Endothelial cell of umbilical vein (primary cell): ENCODE measurements around the gene SERPINA3. TPM values are rescaled to one million over a fixed set of nuclear protein-coding genes. Genes with fewer than 3 reads are reported as not detected.

Experiments used
- BruUV-seq: library from RNA; stranded (reverse); fragments of 400-500 nt; replicated peaks from 2 replicates; lab custom pipeline; 2021; lab: Mats Ljungman, UMichigan
- CTCF ChIA-PET: fragments of 300-600, 350-600 bp; sonication (Branson Sonifier 250); formaldehyde crosslinking; loops from one replicate; lab custom pipeline; 2021; ENCODE audit warnings: antibody characterized with exemption, inconsistent platforms; lab: Charles Lee
- POLR2A ChIA-PET: fragments of 300-600, 350-600 bp; sonication (Branson Sonifier 250); formaldehyde crosslinking; loops from one replicate; lab custom pipeline; 2021; ENCODE audit warnings: antibody characterized with exemption, inconsistent platforms; lab: Charles Lee
- DNase-seq: peaks from one replicate; pipeline ENCODE4 v3.0.0-alpha.2; 2011; ENCODE audit warnings: low read depth, low spot score
- FAIRE-seq: peaks from 2 replicates; lab custom pipeline; 2011; peaks lifted over from hg19 to GRCh38; lab: Jason Lieb, UNC
- H2AFZ ChIP-seq: 2 replicates; pipeline ENCODE4 v1.6.0; 2012; ENCODE audit warnings: low read depth, low read length, control low read depth, inconsistent platforms
- H3K27ac ChIP-seq: 2 replicates; pipeline ENCODE4 v1.5.1; 2011; ENCODE audit warnings: low read depth, mild to moderate bottlenecking, control low read depth, low read length, moderate library complexity; ENCODE audit not compliant: insufficient read depth
- H3K27me3 ChIP-seq, 2 experiments: 2 replicates each; pipeline versions ENCODE4 v1.6.0 to v1.6.1; 2011; ENCODE audit warnings: low read length in 2 of 2, mixed read lengths in 1 of 2; ENCODE audit not compliant: control insufficient read depth in 2 of 2, insufficient read depth in 2 of 2
- H3K36me3 ChIP-seq, 2 experiments: 2 replicates in 1 of 2; 3 replicates in 1 of 2; pipeline ENCODE4 v1.5.1; 2011; ENCODE audit warnings: low read length in 2 of 2, mild to moderate bottlenecking in 1 of 2, moderate library complexity in 1 of 2; ENCODE audit not compliant: control insufficient read depth in 2 of 2, insufficient read depth in 2 of 2; ENCODE audit errors: extremely low read depth in 1 of 2
- H3K4me1 ChIP-seq: 3 replicates; pipeline ENCODE4 v1.5.1; 2011; ENCODE audit warnings: mild to moderate bottlenecking, low read length; ENCODE audit not compliant: control insufficient read depth, insufficient read depth; ENCODE audit errors: extremely low read depth
- H3K4me2 ChIP-seq: 2 replicates; pipeline ENCODE4 v1.6.1; 2011; ENCODE audit warnings: low read length, control low read depth, mixed read lengths; ENCODE audit not compliant: insufficient read depth
- H3K4me3 ChIP-seq, 3 experiments: fragments of 200-600 bp in 1 of 3; sonication (generic), shearing (Covaris generic) in 1 of 3; replicated peaks in 1 of 3; 2 replicates each; pipeline ENCODE4 v1.5.1; 2011 to 2016; ENCODE audit warnings: control low read depth in 3 of 3, low read length in 3 of 3, mild to moderate bottlenecking in 2 of 3, inconsistent platforms in 1 of 3, low read depth in 1 of 3, moderate library complexity in 1 of 3; ENCODE audit not compliant: insufficient read depth in 1 of 3
- H3K79me2 ChIP-seq: 2 replicates; pipeline ENCODE4 v1.6.0; 2012; ENCODE audit warnings: low read length, inconsistent platforms; ENCODE audit not compliant: control insufficient read depth, insufficient read depth
- H3K9ac ChIP-seq: replicated peaks from 2 replicates; pipeline ENCODE3; 2011; ENCODE audit warnings: low read length, control low read depth; ENCODE audit not compliant: insufficient read depth; ENCODE audit errors: extremely low read depth
- H3K9me1 ChIP-seq: replicated peaks from 3 replicates; pipeline ENCODE4 v1.6.0; 2011; ENCODE audit warnings: mild to moderate bottlenecking, low read length; ENCODE audit not compliant: control insufficient read depth, insufficient read depth; ENCODE audit errors: extremely low read depth
- H3K9me3 ChIP-seq: replicated peaks from 2 replicates; pipeline ENCODE4 v1.5.1; 2012; ENCODE audit warnings: low read length, inconsistent platforms; ENCODE audit not compliant: control insufficient read depth, insufficient read depth
- H4K20me1 ChIP-seq: replicated peaks from 2 replicates; pipeline ENCODE3; 2011; ENCODE audit warnings: mild to moderate bottlenecking, low read length; ENCODE audit not compliant: control insufficient read depth, insufficient read depth; ENCODE audit errors: extremely low read depth
- CTCF ChIP-seq, 2 donors: IDR thresholded peaks; 1 replicate in 1 of 2; 2 replicates in 1 of 2; pipeline ENCODE4 v1.5.1; 2011; ENCODE audit warnings: low read length in 2 of 2, mild to moderate bottlenecking in 2 of 2, moderate library complexity in 2 of 2, control low read depth in 1 of 2, inconsistent platforms in 1 of 2, low read depth in 1 of 2; ENCODE audit not compliant: insufficient read depth in 1 of 2; ENCODE audit errors: extremely low read depth in 1 of 2
- FOS ChIP-seq: IDR thresholded peaks from 2 replicates; pipeline ENCODE4 v1.6.1; 2011; ENCODE audit warnings: mild to moderate bottlenecking, low read length, moderate library complexity, borderline replicate concordance; ENCODE audit not compliant: insufficient read depth
- GATA2 ChIP-seq: IDR thresholded peaks from 2 replicates; pipeline ENCODE4 v1.7.0; 2011; ENCODE audit warnings: low read depth, mild to moderate bottlenecking, moderate library complexity, mixed read lengths, low read length; ENCODE audit not compliant: insufficient read length, insufficient read depth
- JUN ChIP-seq: IDR thresholded peaks from 2 replicates; pipeline ENCODE4 v1.6.1; 2011; ENCODE audit warnings: borderline replicate concordance, low read depth; ENCODE audit not compliant: insufficient read length, insufficient read depth
- MAX ChIP-seq: IDR thresholded peaks from 2 replicates; pipeline ENCODE4 v1.6.1; 2011; ENCODE audit not compliant: insufficient read depth, insufficient read length
- POLR2A ChIP-seq: IDR thresholded peaks from 2 replicates; pipeline ENCODE4 v1.6.1; 2012; ENCODE audit warnings: low read depth, mild to moderate bottlenecking, control low read depth, low read length
- POLR2AphosphoS5 ChIP-seq: IDR thresholded peaks from 2 replicates; pipeline ENCODE4 v1.6.1; 2012; ENCODE audit warnings: low read depth, mild to moderate bottlenecking, control low read depth, low read length, moderate library complexity; ENCODE audit not compliant: insufficient read depth
- dilution Hi-C: fragments of 300-500 bp; cut with MboI; formaldehyde crosslinking; loops from one replicate; pipeline ENCODE4 v1.15.0; 2019; ENCODE audit warnings: low sequenced_read_pairs; ENCODE audit not compliant: extremely low pct_ligation_motif_present
- intact Hi-C: fragments of 100-400 bp; cut with micrococcal nuclease; formaldehyde crosslinking; loops from one replicate; pipeline ENCODE4 v1.10.0; 2022
- polyA plus RNA-seq, 4 experiments: library from polyadenylated mRNA; depleted of rRNA in 3 of 4; stranded (reverse) in 3 of 4; unstranded in 1 of 4; fragments of >200 nt; gene quantifications; 2 replicates each; pipeline versions ENCODE4 v1.2.1 to v1.2.3, GENCODE V29; 2011 to 2012; ENCODE audit warnings: missing spikeins in 1 of 4
- total RNA-seq: library from RNA; stranded (reverse); gene quantifications from 2 replicates; pipeline ENCODE4 v1.2.3, GENCODE V29; 2021

Gene SERPINA3
- total and polyA plus RNA-seq, 2 donors (not counting 3 experiments of a cell fraction or from before 2014, with no cell fraction given), result not detected

DNA sequence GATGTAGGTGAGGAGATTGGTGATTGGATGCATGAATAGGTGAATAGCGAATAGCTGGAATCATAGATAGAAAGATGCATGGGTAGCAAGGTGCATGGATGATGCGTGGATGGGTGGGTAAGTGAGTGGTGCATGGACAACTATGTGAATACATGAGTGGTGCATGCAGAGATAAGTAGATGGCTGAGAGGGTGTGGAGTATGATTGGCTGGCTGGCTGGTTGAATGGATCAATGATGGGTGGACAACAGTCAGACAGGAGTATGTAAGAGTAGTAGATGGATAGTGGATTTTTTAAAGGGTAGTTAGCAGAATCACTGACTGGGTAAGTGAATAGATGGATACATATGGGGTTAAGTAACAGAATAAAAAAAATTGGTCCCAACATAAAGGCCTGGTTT, 33.9 kb downstream of the SERPINA3 start:
- ChIA-PET CTCF (no interaction called here), POLR2A (no interaction called here)
- Histone ChIP-seq H3K9me3 (no peaks in the 10 kb centered on the region), H3K79me2 (no peaks in the 10 kb centered on the region), H3K27me3 (no peaks in the 10 kb centered on the region), H4K20me1 (no peaks in the 10 kb centered on the region), H2AFZ (no peak overlapping the region), H3K9ac (no peak overlapping the region), H3K4me2 (no peak overlapping the region), H3K4me1 (no peaks in the 10 kb centered on the region), H3K36me3 (no peaks in the 10 kb centered on the region), H3K27ac (no peak overlapping the region), H3K4me3 (no peak overlapping the region), H3K9me1 (no peaks in the 10 kb centered on the region)
- DNase-seq, result no peak
- intact Hi-C loops, result no loop called here
- TF ChIP-seq POLR2AphosphoS5, result no peak
- TF ChIP-seq POLR2A, result no peak
- TF ChIP-seq CTCF (IDR thresholded peaks at IDR 0.05; ENCODE audit: extremely low read depth in 1 of 2, insufficient read depth in 1 of 2, low read depth in 1 of 2, low read length in 2 of 2), result no peak
- no peak for TF ChIP-seq GATA2
- no peak for TF ChIP-seq MAX
- no peak for TF ChIP-seq JUN
- TF ChIP-seq FOS, result no peak
- FAIRE-seq, result no peak
- BruUV-seq, result no TSS peak
- dilution Hi-C loops, result no loop called here
